Activated naive CD4-positive, alpha-beta T cell treated with anti-CD3 and anti-CD28 coated beads, Interleukin-2, amount 10 ng/mL, durations not matched to agents 7 days and 5 days (primary cell): ENCODE data around the gene HDGF.

Source experiments
- CTCF ChIA-PET: fragments of 350-600 bp; sonication (Branson Sonifier 250); formaldehyde crosslinking; loops from one replicate; lab custom pipeline; 2021; ENCODE audit warnings: antibody characterized with exemption; lab: Charles Lee
- DNase-seq: peaks from one replicate; pipeline ENCODE4 v3.0.0-alpha.2; 2020
- H3K27ac Mint-ChIP-seq: one replicate; pipeline ENCODE4 v1.8.0; 2021; ENCODE audit warnings: mild to moderate bottlenecking, moderate library complexity, mixed read lengths
- H3K27me3 Mint-ChIP-seq: one replicate; pipeline ENCODE4 v1.8.0; 2021; ENCODE audit warnings: mild to moderate bottlenecking, mixed read lengths
- H3K36me3 Mint-ChIP-seq: one replicate; pipeline ENCODE4 v1.8.0; 2021; ENCODE audit warnings: mixed read lengths
- H3K4me1 Mint-ChIP-seq: one replicate; pipeline ENCODE4 v1.8.0; 2021; ENCODE audit warnings: mixed read lengths
- H3K4me3 Mint-ChIP-seq: one replicate; pipeline ENCODE4 v1.8.0; 2021; ENCODE audit warnings: mild to moderate bottlenecking, moderate library complexity, mixed read lengths
- H3K9me3 Mint-ChIP-seq: one replicate; pipeline ENCODE4 v1.8.0; 2021; ENCODE audit warnings: mixed read lengths

The HDGF gene

DNA sequence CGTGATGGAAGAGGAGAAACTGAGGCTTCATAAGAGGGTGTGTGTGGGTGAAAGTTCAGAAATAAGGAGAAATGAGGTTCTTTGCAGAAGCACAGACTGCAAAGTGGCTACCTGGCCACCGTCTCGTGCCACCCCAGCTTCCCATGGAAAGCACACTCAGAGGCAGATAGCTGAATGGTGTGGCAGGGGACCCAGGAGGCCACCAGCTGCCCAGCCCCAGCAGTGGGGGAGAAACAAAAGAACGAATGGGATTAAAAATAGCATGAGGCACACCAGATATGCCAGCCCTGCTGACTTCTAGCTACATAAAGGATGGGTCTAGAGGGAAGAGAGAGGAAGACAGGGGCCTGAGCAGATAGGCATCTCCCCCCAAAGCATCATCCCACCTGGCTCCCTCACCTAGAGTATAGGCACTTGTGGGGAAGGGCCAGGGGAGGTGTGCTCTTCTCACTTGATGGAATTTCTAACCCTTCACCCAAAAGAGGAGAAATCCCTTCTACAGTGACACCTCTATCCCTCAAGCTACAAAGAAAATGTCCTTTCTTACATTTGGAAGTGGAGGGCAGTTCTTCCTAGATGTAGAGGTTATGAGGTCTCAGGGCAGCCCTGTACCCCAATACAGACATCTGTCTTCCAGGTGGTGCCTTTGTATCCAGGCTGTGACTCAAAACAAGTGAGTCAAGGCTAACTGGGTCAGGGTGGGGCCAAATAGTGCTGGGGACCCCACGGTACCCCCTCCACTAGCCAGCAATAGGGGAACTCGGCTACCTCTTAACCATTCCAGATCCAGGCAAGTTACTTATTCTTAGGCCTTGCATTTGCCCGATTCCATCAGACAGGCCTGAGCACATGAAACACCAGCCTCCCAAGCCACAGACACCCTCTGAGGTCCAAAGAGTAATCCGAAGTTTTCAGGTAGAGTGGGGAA lies 3.5 kb downstream of the HDGF start:
- CTCF ChIA-PET: interaction anchor here (0.5 to 1.9 kb wide), 4 partner anchors 19 to 1192 kb away, joined by 4 to 17 read pairs (median 4); partner anchors contain the start of genes ISG20L2 and METTL25B
- Mint-ChIP-seq H3K4me1 (peaks cover 71% of the 10 kb centered on the region), H3K27ac (peak overlapping the region; percentile 91), H3K9me3 (no peaks in the 10 kb centered on the region), H3K27me3 (no peaks in the 10 kb centered on the region), H3K4me3 (peak overlapping the region; percentile 94), H3K36me3 (peaks cover 50% of the 10 kb centered on the region)
- no peak for DNase-seq

DNA sequence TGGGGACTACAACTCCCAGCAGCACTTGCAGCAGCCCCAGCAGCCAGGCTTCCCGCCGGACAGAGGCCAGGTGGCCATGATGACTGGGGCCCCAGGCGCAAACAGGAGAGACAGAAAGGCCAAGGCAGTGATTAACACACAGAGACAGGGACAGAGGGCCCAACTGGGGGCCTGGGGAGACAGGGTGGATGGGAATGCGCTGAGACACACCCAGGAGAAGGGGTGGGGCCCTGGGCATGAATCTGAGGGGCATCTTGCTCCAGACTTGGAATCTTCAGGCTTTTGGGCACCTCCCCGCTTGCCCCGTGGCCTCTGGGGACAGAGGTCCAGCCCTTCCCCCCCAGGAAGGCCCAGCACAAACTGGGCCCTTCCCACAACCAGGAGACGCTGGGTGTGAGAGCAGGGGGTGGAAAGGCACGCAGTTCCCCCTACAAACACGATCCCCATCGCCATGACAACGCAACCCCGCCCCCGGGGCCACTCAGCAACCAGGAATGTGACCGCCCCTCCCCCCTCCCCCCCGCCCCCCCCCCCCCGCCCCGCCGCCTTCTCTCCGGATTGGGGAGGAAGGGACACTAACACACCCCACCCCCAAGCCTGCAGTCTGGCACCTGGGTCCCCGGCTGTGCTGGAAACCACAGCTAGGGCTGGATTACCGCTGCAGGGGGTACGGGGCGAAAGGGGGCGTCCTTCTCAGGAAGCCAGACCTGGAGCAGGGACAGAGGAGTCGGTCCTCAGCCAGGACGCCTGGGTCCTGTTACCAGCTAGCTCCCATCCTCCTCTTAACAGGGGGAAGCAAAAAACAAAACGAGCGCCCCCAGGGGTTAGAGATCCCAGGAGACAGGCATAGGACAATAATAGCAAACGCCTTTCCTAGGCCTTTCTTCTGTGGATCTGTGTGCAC lies 4.5 kb downstream of the HDGF start:
- peak; percentile 69 for DNase-seq
- CTCF ChIA-PET: interaction anchor here (0.9 to 2.3 kb wide), 5 partner anchors 9 to 113 kb away, joined by 3 to 17 read pairs (median 5); partner anchors contain the start of genes ISG20L2 and METTL25B
- Mint-ChIP-seq H3K4me3 (peak overlapping the region; percentile 94), H3K36me3 (peaks cover 53% of the 10 kb centered on the region), H3K4me1 (peaks cover 72% of the 10 kb centered on the region), H3K27ac (peak overlapping the region; percentile 91), H3K9me3 (no peaks in the 10 kb centered on the region), H3K27me3 (no peaks in the 10 kb centered on the region)

DNA sequence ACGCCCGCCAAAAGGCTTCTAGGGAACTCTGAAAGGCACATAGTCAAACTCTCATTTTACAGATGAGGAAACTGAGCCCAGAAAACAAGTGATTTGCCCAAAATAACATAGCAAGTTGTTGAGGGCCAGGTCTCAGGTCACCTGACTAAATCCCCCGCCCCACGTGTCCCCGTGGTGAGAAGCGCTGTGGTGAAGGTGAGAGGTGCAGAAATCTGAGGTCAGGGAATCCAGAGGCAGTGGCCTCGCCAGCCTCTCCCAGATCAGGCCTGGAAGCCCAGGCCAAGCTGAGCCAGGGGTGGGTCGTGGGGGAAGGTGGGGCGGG lies 5.1 kb downstream of the HDGF start:
- CTCF ChIA-PET: interaction anchor here (0.9 to 2.3 kb wide), 2 partner anchors 10 to 21 kb away, joined by 3 to 9 read pairs; no protein-coding TSS in a partner anchor
- no peak for DNase-seq
- H3K4me1 Mint-ChIP-seq: peaks cover 78% of the 10 kb centered on the region

DNA sequence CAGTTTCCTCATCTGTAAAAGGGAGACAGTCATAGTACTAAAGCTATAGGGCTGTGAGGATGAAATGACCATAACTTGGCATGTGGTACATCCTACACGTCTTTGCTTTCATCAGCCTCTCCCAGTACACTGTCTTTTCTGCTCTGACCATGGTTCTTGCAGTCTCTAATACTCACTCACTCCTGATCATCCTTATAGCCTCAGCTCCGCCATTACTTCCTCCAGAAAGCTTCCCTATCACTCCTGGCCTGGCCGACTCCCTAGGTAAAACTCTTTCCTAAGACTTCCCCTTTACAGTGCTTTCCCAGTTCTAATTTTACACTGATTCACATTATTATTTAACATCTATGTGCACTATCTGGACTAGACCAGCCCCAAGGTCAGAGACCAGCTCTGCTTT lies 5.6 kb downstream of the HDGF start:
- H3K4me3 Mint-ChIP-seq: no peak overlapping the region
- CTCF ChIA-PET: interaction anchor here (0.5 to 2.3 kb wide), 2 partner anchors 20 to 147 kb away, joined by 3 to 9 read pairs; no protein-coding TSS in a partner anchor
- no peaks in the 10 kb centered on the region for H3K9me3 Mint-ChIP-seq
- H3K27me3 Mint-ChIP-seq: no peaks in the 10 kb centered on the region
- H3K4me1 Mint-ChIP-seq: peaks cover 83% of the 10 kb centered on the region
- peaks cover 60% of the 10 kb centered on the region for H3K36me3 Mint-ChIP-seq
- peak overlapping the region; percentile 86 for H3K27ac Mint-ChIP-seq
- DNase-seq: no peak

More for the DNA sequence above, 5.1 kb downstream of the HDGF start:
- H3K4me3 Mint-ChIP-seq: peak overlapping the region; percentile 94
- no peaks in the 10 kb centered on the region for H3K9me3 Mint-ChIP-seq
- peaks cover 56% of the 10 kb centered on the region for H3K36me3 Mint-ChIP-seq
- no peaks in the 10 kb centered on the region for H3K27me3 Mint-ChIP-seq
- H3K27ac Mint-ChIP-seq: peak overlapping the region; percentile 86

DNA sequence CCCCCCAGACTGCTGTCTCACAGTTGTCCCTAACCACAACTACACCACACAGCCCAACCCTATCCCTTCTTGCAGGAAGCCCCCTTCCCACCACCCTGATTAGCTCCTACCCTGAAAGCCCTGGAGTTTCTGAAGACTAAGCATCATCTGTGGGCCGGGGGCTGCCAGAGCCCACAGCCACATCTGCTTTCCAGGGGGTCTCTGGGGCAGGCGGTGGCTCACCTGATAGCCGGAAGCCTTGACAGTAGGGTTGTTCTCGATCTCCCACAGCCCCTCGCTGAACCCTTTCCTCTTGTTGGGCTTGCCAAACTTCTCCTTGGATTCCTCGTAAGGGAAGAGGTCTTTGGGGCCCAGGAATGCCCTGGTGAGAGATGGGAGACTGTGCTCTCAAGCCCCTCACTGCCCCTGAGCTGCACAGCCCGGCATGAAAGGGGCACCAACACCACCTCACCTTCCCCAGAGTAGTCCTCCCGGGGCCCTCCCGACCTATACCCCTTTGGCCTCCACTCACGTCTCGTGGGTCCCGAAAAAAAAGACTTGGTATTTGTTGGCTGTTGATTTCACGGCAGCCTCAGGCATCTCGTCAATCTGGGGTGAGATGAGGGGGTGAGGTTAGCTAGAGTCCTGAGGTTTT lies 6.6 kb downstream of the HDGF start:
- peaks cover 59% of the 10 kb centered on the region for H3K36me3 Mint-ChIP-seq

DNA sequence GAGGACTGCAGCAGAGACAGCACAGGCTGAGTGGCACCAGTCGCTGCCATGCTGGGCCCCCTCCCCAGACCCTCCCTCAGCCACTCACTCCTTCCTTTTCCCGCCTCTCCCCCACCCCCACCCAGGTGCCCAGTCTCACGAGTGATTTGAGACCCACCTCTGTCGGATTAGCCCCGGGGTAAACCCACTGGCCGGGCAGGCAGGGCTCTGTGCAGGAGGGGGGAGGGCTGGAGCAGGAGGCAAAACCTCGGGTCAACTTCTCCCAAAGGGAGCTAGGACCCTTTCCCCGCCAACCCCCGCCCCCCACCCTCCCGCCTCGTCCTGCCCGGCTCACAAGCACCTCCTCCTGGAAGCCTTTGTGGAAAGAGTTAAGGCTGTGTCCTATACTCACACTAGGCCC lies 7.1 kb downstream of the HDGF start:
- H3K4me3 Mint-ChIP-seq: no peak overlapping the region
- CTCF ChIA-PET: interaction anchor here (0.7 to 2.3 kb wide), 2 partner anchors 19 kb away, joined by 3 to 9 read pairs; no protein-coding TSS in a partner anchor
- peak overlapping the region; percentile 42 for H3K27ac Mint-ChIP-seq
- H3K27me3 Mint-ChIP-seq: no peaks in the 10 kb centered on the region
- no peaks in the 10 kb centered on the region for H3K9me3 Mint-ChIP-seq
- H3K4me1 Mint-ChIP-seq: peaks cover 84% of the 10 kb centered on the region
- no peak for DNase-seq
- peaks cover 57% of the 10 kb centered on the region for H3K36me3 Mint-ChIP-seq

More for the DNA sequence above, 6.6 kb downstream of the HDGF start:
- CTCF ChIA-PET: interaction anchor here (2.3 kb wide), 1 partner anchor 19 kb away, joined by 9 read pairs; no protein-coding TSS in a partner anchor
- no peaks in the 10 kb centered on the region for H3K9me3 Mint-ChIP-seq
- H3K4me1 Mint-ChIP-seq: peaks cover 88% of the 10 kb centered on the region
- no peaks in the 10 kb centered on the region for H3K27me3 Mint-ChIP-seq
- DNase-seq: no peak
- no peak overlapping the region for H3K4me3 Mint-ChIP-seq
- H3K27ac Mint-ChIP-seq: no peak overlapping the region

DNA sequence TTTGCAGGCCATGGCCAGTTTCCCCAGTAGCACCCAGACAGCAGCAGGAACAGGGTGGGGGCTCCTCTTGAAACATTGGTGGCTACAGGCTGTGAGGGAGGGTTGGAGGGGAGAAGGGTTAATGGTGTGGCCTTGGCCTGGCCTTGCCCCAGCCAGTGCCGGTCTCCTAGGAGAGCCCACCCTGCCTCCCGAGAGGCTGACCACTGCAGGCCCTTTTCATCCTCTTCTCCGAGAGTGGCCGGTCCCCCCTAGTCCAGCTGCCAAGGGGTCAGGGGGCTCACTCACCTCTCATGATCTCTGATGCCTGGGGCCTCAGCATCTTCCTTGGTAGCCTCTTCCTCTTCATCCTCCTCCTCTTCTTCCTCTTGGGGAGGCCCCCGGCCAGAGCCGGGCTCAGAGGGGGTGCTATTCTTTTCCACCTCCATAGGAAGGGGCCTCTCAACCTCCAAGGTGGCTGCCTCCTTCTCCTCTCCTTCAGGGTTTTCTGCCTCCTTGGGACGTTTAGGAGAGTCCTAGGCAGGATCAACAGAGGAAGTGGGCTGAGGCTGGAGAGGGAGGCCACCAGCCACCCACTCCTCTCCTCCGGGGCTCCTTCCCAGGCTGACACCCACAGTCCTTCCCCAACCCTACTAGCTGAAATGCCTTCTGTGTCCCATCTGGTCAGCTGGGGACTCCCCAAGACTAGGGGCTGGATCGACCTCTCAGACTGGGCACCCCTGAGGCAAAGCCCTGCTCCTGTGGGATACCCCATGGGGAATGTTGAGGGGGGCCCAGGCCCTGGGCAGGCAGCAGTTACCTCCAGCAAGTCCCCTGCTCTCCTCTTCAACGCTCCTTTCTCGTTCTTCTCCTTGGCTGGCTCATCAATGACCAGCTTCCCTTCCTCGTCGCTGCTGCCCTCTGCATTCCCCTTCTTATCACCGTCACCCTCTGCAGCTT lies 7.8 kb downstream of the HDGF start:
- Mint-ChIP-seq H3K4me3 (no peak overlapping the region), H3K27me3 (no peaks in the 10 kb centered on the region), H3K27ac (peak overlapping the region; percentile 42), H3K36me3 (peaks cover 50% of the 10 kb centered on the region), H3K9me3 (no peaks in the 10 kb centered on the region), H3K4me1 (peaks cover 84% of the 10 kb centered on the region)
- DNase-seq: no peak
- CTCF ChIA-PET: interaction anchor here (0.7 to 1.8 kb wide), 2 partner anchors 17 to 18 kb away, joined by 3 to 12 read pairs; no protein-coding TSS in a partner anchor

DNA sequence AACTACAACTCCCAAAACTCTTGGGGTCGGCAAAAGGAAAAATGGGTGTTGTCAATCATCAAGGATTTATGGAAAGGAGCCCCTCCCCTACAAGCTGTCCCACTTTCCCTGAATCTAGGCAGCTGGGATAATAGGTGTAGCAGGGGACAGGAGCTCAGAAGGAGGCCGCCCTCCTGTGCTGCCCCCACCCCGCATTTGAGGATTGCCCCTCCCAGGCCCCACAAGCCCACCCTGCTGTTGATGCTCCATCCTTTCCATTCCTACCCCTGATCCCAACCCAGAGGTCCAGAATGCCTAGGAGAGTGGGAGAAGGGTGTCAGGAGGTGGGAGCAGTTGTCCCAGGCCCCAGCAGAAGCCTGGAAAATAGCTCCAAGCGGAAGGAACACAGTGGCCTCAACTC lies 8.7 kb downstream of the HDGF start:
- CTCF ChIA-PET: interaction anchor here (1.8 to 2.2 kb wide), 2 partner anchors 16 to 53 kb away, joined by 6 to 12 read pairs; no protein-coding TSS in a partner anchor
- H3K9me3 Mint-ChIP-seq: no peaks in the 10 kb centered on the region
- H3K36me3 Mint-ChIP-seq: peaks cover 48% of the 10 kb centered on the region
- H3K4me1 Mint-ChIP-seq: peaks cover 78% of the 10 kb centered on the region
- H3K27ac Mint-ChIP-seq: peak overlapping the region; percentile 68
- no peaks in the 10 kb centered on the region for H3K27me3 Mint-ChIP-seq
- no peak overlapping the region for H3K4me3 Mint-ChIP-seq
- no peak for DNase-seq

DNA sequence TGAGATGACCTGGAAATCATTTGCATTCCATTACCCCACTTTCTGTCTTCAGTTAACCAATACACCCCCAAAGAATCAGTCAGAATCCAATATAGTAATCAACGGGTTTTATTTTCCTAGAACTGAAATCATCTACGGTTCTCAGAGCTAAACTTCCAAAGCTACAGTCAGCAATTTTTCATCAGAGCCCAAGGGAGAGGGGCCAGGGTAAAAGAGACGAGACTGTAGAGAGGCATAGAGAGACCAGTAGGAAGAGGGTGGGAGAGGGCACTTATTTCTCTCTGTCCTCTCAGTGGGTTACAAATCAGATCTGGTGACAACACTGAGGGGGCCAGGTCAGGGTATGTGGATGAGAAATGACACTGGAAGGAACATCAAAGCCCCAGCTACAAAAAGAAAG lies 9.5 kb downstream of the HDGF start:
- Mint-ChIP-seq H3K27me3 (no peaks in the 10 kb centered on the region), H3K4me1 (peaks cover 71% of the 10 kb centered on the region), H3K9me3 (no peaks in the 10 kb centered on the region), H3K4me3 (no peak overlapping the region), H3K36me3 (peaks cover 52% of the 10 kb centered on the region), H3K27ac (peak overlapping the region; percentile 97)
- no peak for DNase-seq
- CTCF ChIA-PET: interaction anchor here (1.8 to 2.2 kb wide), 2 partner anchors 16 to 52 kb away, joined by 6 to 12 read pairs; no protein-coding TSS in a partner anchor

DNA sequence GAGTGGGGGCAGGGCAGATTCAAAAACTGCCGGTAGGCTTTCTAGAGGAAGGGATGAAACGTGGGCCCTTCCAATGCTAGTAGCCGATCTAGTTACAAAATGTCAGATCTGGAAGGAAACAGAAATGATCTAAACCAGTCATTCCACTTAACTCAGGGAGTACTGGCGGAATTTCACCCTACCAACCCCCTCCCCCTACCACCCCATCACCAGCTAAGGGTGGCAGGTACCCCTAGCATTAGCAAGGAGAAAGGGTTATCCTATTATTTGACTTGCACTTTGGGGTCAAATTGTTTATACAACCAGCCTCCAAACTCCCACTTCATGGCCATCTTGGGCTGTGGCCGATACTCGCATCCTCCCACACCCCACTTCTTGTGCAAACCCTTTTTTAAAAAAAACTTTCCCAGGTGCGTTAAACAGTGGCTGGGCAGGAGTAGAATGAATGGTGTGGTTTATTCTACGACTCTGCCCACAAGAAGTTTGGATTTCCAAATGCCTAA lies 9.9 kb downstream of the HDGF start:
- H3K4me3 Mint-ChIP-seq: peak overlapping the region; percentile 97
- H3K27me3 Mint-ChIP-seq: no peaks in the 10 kb centered on the region
- no peak for DNase-seq
- CTCF ChIA-PET: interaction anchor here (0.9 to 2.2 kb wide), 5 partner anchors 11 to 118 kb away, joined by 4 to 17 read pairs (median 9); no protein-coding TSS in a partner anchor
- H3K9me3 Mint-ChIP-seq: no peaks in the 10 kb centered on the region
- H3K36me3 Mint-ChIP-seq: peaks cover 51% of the 10 kb centered on the region
- H3K4me1 Mint-ChIP-seq: peaks cover 67% of the 10 kb centered on the region
- H3K27ac Mint-ChIP-seq: peak overlapping the region; percentile 97

DNA sequence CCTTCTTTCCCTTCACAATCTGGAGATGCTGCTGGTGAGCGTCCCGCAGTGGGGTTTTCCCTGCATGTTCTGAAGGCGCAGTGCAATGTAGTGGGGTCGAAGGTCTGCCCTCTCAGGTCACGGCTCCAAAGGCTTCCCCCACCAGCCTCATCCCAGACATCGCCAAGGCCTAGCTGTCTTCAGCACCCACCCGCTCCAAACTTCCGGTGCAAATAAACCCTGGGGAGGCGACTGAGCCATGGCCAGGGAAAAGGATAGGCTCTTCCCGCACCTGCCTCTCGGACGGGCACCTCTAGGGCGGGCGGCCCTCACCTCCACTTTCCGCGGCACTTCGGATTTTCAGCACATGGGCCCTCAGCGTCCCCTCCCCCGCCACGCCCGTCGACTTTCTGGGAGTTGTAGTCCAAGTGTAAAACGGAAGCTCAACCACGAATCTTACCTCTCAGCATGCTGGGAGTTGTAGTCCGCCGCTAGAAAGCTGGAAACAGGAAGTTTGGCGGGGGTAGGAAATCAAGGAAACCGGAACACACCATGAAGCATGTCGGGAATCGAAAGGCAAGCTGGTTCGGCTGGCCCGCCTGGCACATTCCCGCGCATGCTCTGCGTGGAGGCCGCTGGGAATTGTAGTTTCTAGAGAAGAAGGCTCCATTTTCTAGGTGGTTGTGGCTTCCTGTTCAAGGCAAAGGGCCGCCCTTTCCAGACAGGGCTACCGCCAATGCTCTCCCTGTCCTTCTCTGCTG lies 10.6 kb downstream of the HDGF start, which contains the start of gene MRPL24:
Gene MRPL24 (minus strand): TSS at position 348 of the 740 bp plus-strand sequence. CDS start 2,384 bp downstream, outside the sequence.
- Mint-ChIP-seq H3K4me3 (peak within 1 kb of the TSS; percentile 97), H3K27me3 (no peaks in the 10 kb centered on the region), H3K27ac (peak within 1 kb of the TSS; percentile 97), H3K9me3 (no peaks in the 10 kb centered on the region), H3K4me1 (peaks cover 61% of the 10 kb centered on the region), H3K36me3 (peaks cover 51% of the 10 kb centered on the region)
- CTCF ChIA-PET: interaction anchor here (0.9 to 2.2 kb wide), 6 partner anchors 11 to 119 kb away, joined by 3 to 17 read pairs (median 5); partner anchors contain the start of genes ISG20L2 and METTL25B
- DNase-seq: peak; percentile 98
